GM12892 (cell line): ENCODE results near the gene ATXN7.

Source experiments
- POLR2A ChIP-seq: IDR thresholded peaks from 2 replicates; pipeline ENCODE4 v1.6.1; 2011; ENCODE audit warnings: low read depth, low read length, control low read depth
- POLR2AphosphoS5 ChIP-seq: IDR thresholded peaks from 2 replicates; pipeline ENCODE4 v1.6.1; 2011; ENCODE audit warnings: low read depth, low read length, control low read depth

DNA sequence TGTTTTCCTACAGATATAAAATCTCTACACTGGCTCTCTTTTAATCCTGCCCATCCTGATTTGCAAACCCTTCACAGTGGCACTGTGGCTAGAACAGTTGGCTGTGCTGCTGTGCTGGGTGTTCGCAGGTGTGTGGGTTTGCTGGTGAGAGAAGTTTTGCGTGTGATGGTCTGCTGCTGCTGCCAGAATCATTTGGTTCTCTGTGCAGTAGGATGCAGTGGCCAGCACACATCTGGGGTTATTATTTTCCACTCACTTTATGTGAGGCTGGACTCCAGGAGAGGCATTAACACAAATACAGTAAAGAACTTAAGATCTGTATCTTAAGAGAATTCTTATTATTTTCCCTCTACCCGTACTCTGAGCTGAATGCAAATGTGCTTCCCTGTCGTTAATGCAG lies 175.7 kb downstream of the ATXN7 start:
- TF ChIP-seq POLR2A (no peak), POLR2AphosphoS5 (no peak)
